CD14-positive monocyte (primary cell): ENCODE results near the gene XYLT1. TPM values are rescaled to one million over a fixed set of nuclear protein-coding genes. Genes with fewer than 3 reads are reported as not detected.
A peak's percentile ranks its signal among the peaks of the same experiment; 100 is the strongest.

Experiments used
- DNase-seq, 3 donors: peaks; one replicate each; pipeline ENCODE4 v3.0.0-alpha.2; 2011 to 2022
- H2AFZ ChIP-seq: 2 replicates; pipeline ENCODE4 v1.6.0; 2012; ENCODE audit warnings: mild to moderate bottlenecking, low read depth, low read length, inconsistent platforms; ENCODE audit not compliant: insufficient read depth, poor library complexity, severe bottlenecking
- H3K27ac ChIP-seq, 2 donors: 1 replicate in 1 of 2; 2 replicates in 1 of 2; pipeline ENCODE4 v1.5.1; 2012 to 2013; ENCODE audit warnings: low read length in 2 of 2, control low read depth in 1 of 2, inconsistent platforms in 1 of 2, low read depth in 1 of 2, mild to moderate bottlenecking in 1 of 2
- H3K27me3 ChIP-seq, 2 donors: one replicate each; pipeline versions ENCODE4 v1.6.0 to v1.6.1; 2011 to 2013; ENCODE audit warnings: low read length in 2 of 2; ENCODE audit not compliant: control insufficient read depth in 2 of 2, insufficient read depth in 2 of 2
- H3K36me3 ChIP-seq, 2 donors: replicated peaks in 1 of 2; 1 replicate in 1 of 2; 2 replicates in 1 of 2; pipeline versions ENCODE4 v1.5.1 to v1.6.1; 2012 to 2013; ENCODE audit warnings: low read length in 2 of 2, control low read depth in 1 of 2, inconsistent platforms in 1 of 2, mild to moderate bottlenecking in 1 of 2; ENCODE audit not compliant: insufficient read depth in 2 of 2, control insufficient read depth in 1 of 2
- H3K4me1 ChIP-seq, 2 donors: 1 replicate in 1 of 2; 2 replicates in 1 of 2; pipeline versions ENCODE4 v1.5.1 to v1.6.1; 2012 to 2013; ENCODE audit warnings: low read length in 2 of 2, control low read depth in 1 of 2, inconsistent platforms in 1 of 2, mild to moderate bottlenecking in 1 of 2, moderate library complexity in 1 of 2; ENCODE audit not compliant: insufficient read depth in 2 of 2, control insufficient read depth in 1 of 2
- H3K4me2 ChIP-seq: replicated peaks from 2 replicates; pipeline ENCODE3; 2012; ENCODE audit warnings: low read length, moderate library complexity, mild to moderate bottlenecking; ENCODE audit not compliant: poor library complexity, severe bottlenecking; ENCODE audit errors: extremely low read depth
- H3K4me3 ChIP-seq, 3 experiments: fragments of 200-600 bp in 1 of 3; sonication (generic) in 1 of 3; replicated peaks in 1 of 3; 1 replicate in 2 of 3; 2 replicates in 1 of 3; pipeline ENCODE4 v1.5.1; 2011 to 2013; ENCODE audit warnings: low read length in 3 of 3, mild to moderate bottlenecking in 3 of 3, control low read depth in 2 of 3, low read depth in 2 of 3, inconsistent platforms in 1 of 3, moderate library complexity in 1 of 3
- H3K79me2 ChIP-seq: 2 replicates; pipeline ENCODE4 v1.6.0; 2012; ENCODE audit warnings: mild to moderate bottlenecking, control low read depth, inconsistent platforms, low read length, moderate library complexity; ENCODE audit not compliant: insufficient read depth
- H3K9ac ChIP-seq: 2 replicates; pipeline ENCODE4 v1.6.0; 2017; ENCODE audit warnings: low read length, mild to moderate bottlenecking; ENCODE audit not compliant: insufficient read depth, poor library complexity, severe bottlenecking
- H3K9me3 ChIP-seq, 2 donors: replicated peaks in 1 of 2; 1 replicate in 1 of 2; 2 replicates in 1 of 2; pipeline versions ENCODE4 v1.5.1 to v1.6.1; 2012 to 2013; ENCODE audit warnings: low read length in 2 of 2, control low read depth in 1 of 2; ENCODE audit not compliant: control insufficient read depth in 1 of 2, insufficient read depth in 1 of 2
- H4K20me1 ChIP-seq: 2 replicates; pipeline ENCODE4 v1.6.0; 2012; ENCODE audit warnings: mild to moderate bottlenecking, low read length, control low read depth, moderate library complexity; ENCODE audit not compliant: insufficient read depth
- H3K27ac Mint-ChIP-seq, 7 donors: one replicate each; pipeline ENCODE4 v1.8.0; 2020; ENCODE audit warnings: mild to moderate bottlenecking in 7 of 7, mixed read lengths in 7 of 7, moderate library complexity in 6 of 7, inconsistent platforms in 2 of 7
- H3K27me3 Mint-ChIP-seq, 3 donors: one replicate each; pipeline ENCODE4 v1.8.0; 2021 to 2022; ENCODE audit warnings: low read depth in 3 of 3, mild to moderate bottlenecking in 3 of 3, mixed read lengths in 3 of 3, moderate library complexity in 3 of 3, inconsistent platforms in 1 of 3
- H3K36me3 Mint-ChIP-seq, 2 donors: one replicate each; pipeline ENCODE4 v1.8.0; 2020; ENCODE audit warnings: mixed read lengths in 2 of 2, inconsistent platforms in 1 of 2, mild to moderate bottlenecking in 1 of 2
- H3K4me1 Mint-ChIP-seq: one replicate; pipeline ENCODE4 v1.8.0; 2020; ENCODE audit warnings: mild to moderate bottlenecking, mixed read lengths
- H3K4me3 Mint-ChIP-seq, 2 donors: one replicate each; pipeline ENCODE4 v1.8.0; 2020; ENCODE audit warnings: mild to moderate bottlenecking in 2 of 2, mixed read lengths in 2 of 2, moderate library complexity in 1 of 2
- H3K9me3 Mint-ChIP-seq, 7 donors: one replicate each; pipeline ENCODE4 v1.8.0; 2020 to 2022; ENCODE audit warnings: mixed read lengths in 7 of 7, mild to moderate bottlenecking in 6 of 7, moderate library complexity in 6 of 7, inconsistent platforms in 2 of 7
- WGBS: methylation state at CpG from one replicate; pipeline ENCODE4 v1.1.5; 2013; ENCODE audit warnings: missing lambda C conversion rate; ENCODE audit not compliant: insufficient coverage; 5-methylcytosine and 5-hydroxymethylcytosine counted together
- intact Hi-C, 2 donors: fragments of 100-400 bp; cut with micrococcal nuclease; formaldehyde crosslinking; loops; one replicate each; pipeline versions ENCODE4 v1.15.0 to v1.15.1; 2023
- polyA plus RNA-seq, 3 donors: library from polyadenylated mRNA; depleted of rRNA in 1 of 3; unstranded in 2 of 3; stranded (reverse) in 1 of 3; fragments of 300-500 nt in 2 of 3; fragments of >200 nt in 1 of 3; fragmentation: Illumina TruSeq in 2 of 3; gene quantifications; 1 replicate in 2 of 3; 2 replicates in 1 of 3; pipeline ENCODE4 v1.2.3, GENCODE V29; 2012 to 2021
- TF ChIP-seq, protein P1 (sequence below): fragments of 200-600 bp; IDR thresholded peaks from one replicate; pipeline ENCODE4 v1.8.0; 2022; ENCODE audit warnings: antibody characterized with exemption, mild to moderate bottlenecking

XYLT1 gene
- polyA plus RNA-seq, 3 donors: 0.51 to 9.4 (median 1.6) TPM

DNA sequence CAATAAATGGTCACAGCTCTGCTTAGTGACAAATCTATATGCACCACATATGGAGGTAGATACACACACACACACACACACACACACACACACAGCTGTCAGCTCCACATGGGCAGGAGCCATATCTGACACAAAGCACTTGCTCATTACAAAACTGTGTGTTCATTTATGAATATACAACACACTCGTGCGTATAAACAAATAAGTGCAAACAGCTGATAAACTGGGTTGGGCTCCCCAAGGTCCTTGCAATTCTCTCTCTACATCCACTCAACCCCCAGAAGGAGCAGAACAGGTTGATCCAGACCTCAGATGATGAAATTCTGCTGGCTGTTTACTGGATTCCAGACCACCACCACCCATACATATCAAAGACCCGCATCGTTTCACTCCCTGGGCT, 140.7 kb downstream of the XYLT1 start:
- Mint-ChIP-seq H3K4me1 (peaks cover 14% of the 10 kb centered on the region), H3K4me3 (no peak overlapping the region), H3K27me3 (no peaks in the 10 kb centered on the region), H3K27ac (peak overlapping the region in 1 of 7 donors; percentile 50), H3K9me3 (no peaks in the 10 kb centered on the region), H3K36me3 (peaks cover 11 to 15% of the 10 kb centered on the region in 2 donors)
- TF ChIP-seq, protein P1, sequence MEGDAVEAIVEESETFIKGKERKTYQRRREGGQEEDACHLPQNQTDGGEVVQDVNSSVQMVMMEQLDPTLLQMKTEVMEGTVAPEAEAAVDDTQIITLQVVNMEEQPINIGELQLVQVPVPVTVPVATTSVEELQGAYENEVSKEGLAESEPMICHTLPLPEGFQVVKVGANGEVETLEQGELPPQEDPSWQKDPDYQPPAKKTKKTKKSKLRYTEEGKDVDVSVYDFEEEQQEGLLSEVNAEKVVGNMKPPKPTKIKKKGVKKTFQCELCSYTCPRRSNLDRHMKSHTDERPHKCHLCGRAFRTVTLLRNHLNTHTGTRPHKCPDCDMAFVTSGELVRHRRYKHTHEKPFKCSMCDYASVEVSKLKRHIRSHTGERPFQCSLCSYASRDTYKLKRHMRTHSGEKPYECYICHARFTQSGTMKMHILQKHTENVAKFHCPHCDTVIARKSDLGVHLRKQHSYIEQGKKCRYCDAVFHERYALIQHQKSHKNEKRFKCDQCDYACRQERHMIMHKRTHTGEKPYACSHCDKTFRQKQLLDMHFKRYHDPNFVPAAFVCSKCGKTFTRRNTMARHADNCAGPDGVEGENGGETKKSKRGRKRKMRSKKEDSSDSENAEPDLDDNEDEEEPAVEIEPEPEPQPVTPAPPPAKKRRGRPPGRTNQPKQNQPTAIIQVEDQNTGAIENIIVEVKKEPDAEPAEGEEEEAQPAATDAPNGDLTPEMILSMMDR: no peak
- H3K4me1 ChIP-seq: peaks cover 6 to 9% of the 10 kb centered on the region in 2 donors
- H2AFZ ChIP-seq: no peak overlapping the region
- no peak overlapping the region for H3K4me2 ChIP-seq
- DNase-seq: no peak
- peaks cover 49% of the 10 kb centered on the region for H3K79me2 ChIP-seq
- no peak overlapping the region for H3K9ac ChIP-seq
- H4K20me1 ChIP-seq: no peaks in the 10 kb centered on the region
- intact Hi-C loops: loop anchor here in 1 of 2 donors (10.0 kb wide), 1 partner anchor 55 kb away; no protein-coding TSS in a partner anchor
- H3K36me3 ChIP-seq: no peaks in the 10 kb centered on the region
- H3K4me3 ChIP-seq: no peak overlapping the region
- no peaks in the 10 kb centered on the region for H3K27me3 ChIP-seq
- H3K9me3 ChIP-seq: no peaks in the 10 kb centered on the region
- no peak overlapping the region for H3K27ac ChIP-seq
- WGBS: 94% methylated on average over 3 of the region's 4 CpGs

DNA sequence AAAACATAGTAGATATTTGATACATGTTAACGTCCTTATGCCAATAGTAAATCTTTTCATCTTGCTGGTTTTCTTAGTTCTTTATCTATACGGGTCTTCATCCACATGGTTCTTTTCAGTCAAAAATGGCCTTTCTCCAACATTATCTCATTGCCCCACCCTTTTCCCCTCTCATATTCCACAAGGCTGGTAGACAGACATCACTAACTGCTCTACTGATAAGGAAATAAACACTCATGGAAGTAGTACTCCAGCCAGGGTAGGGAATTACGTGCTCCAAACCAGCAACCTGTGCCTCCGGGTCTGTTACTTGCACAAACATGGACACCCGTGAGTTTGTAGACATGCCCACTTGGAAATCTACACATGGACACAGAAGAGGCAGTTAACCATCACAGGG, 141.4 kb downstream of the XYLT1 start:
- Mint-ChIP-seq H3K27me3 (no peaks in the 10 kb centered on the region), H3K4me3 (no peak overlapping the region), H3K27ac (peak overlapping the region in 2 of 7 donors; percentile 46 to 71), H3K9me3 (no peaks in the 10 kb centered on the region), H3K4me1 (peaks cover 9% of the 10 kb centered on the region), H3K36me3 (peaks cover 11 to 14% of the 10 kb centered on the region in 2 donors)
- Histone ChIP-seq H3K36me3 (no peaks in the 10 kb centered on the region), H3K27ac (no peak overlapping the region), H2AFZ (no peak overlapping the region), H3K9ac (no peak overlapping the region), H4K20me1 (no peaks in the 10 kb centered on the region), H3K4me3 (no peak overlapping the region), H3K4me1 (peaks cover under 1 to 6% of the 10 kb centered on the region in 2 donors), H3K79me2 (peaks cover 48% of the 10 kb centered on the region), H3K4me2 (no peak overlapping the region), H3K27me3 (no peaks in the 10 kb centered on the region), H3K9me3 (no peaks in the 10 kb centered on the region)
- WGBS: 97% methylated on average over 5 of the region's 5 CpGs
- no peak for DNase-seq
- intact Hi-C loops: loop anchor here in 1 of 2 donors (10.0 kb wide), 1 partner anchor 45 kb away; no protein-coding TSS in a partner anchor
- TF ChIP-seq, protein P1: no peak
